KMS-11 (cell line): ENCODE results near the gene EXOC4.

Experiments
- H2AFZ ChIP-seq: fragments of 200-600 bp; sonication (generic); 2 replicates; pipeline ENCODE4 v1.6.1; 2016; ENCODE audit warnings: antibody characterized with exemption, mixed run types, low read depth
- H3K27ac ChIP-seq: fragments of 200-600 bp; sonication (generic); 2 replicates; pipeline ENCODE4 v1.6.1; 2016; ENCODE audit warnings: mild to moderate bottlenecking, mixed run types
- H3K27me3 ChIP-seq: fragments of 200-600 bp; sonication (generic); 2 replicates; pipeline ENCODE4 v1.6.1; 2017; ENCODE audit warnings: mild to moderate bottlenecking, low read depth, mixed run types, moderate library complexity; ENCODE audit not compliant: insufficient read depth
- H3K36me3 ChIP-seq: fragments of 200-600 bp; sonication (generic); 2 replicates; pipeline ENCODE4 v1.6.1; 2017; ENCODE audit warnings: mild to moderate bottlenecking, mixed run types; ENCODE audit not compliant: insufficient read depth
- H3K4me1 ChIP-seq: fragments of 200-600 bp; sonication (generic); 2 replicates; pipeline ENCODE4 v1.6.1; 2016; ENCODE audit warnings: mild to moderate bottlenecking, low read depth, mixed run types; ENCODE audit not compliant: poor library complexity, severe bottlenecking
- H3K4me2 ChIP-seq: fragments of 200-600 bp; sonication (generic); 2 replicates; pipeline ENCODE4 v1.7.0; 2016; ENCODE audit warnings: mild to moderate bottlenecking, mixed run types
- H3K4me3 ChIP-seq: fragments of 200-600 bp; sonication (generic); IDR thresholded peaks from 2 replicates; pipeline ENCODE4 v1.6.1; 2017; ENCODE audit warnings: low read depth, low read length, mixed read lengths; ENCODE audit not compliant: insufficient read depth
- H3K79me2 ChIP-seq: fragments of 200-600 bp; sonication (generic); 2 replicates; pipeline ENCODE4 v1.6.1; 2016; ENCODE audit warnings: low read depth, mixed run types; ENCODE audit not compliant: insufficient read depth
- H3K9ac ChIP-seq: fragments of 200-600 bp; sonication (generic); 2 replicates; pipeline ENCODE4 v1.6.1; 2016; ENCODE audit warnings: mild to moderate bottlenecking, mixed run types
- H4K20me1 ChIP-seq: fragments of 200-600 bp; sonication (generic); 2 replicates; pipeline ENCODE4 v1.6.1; 2016; ENCODE audit warnings: mild to moderate bottlenecking, mixed run types; ENCODE audit not compliant: insufficient read depth
- TF ChIP-seq, protein P1 (sequence below): fragments of 200-600 bp; sonication (generic); conservative IDR thresholded peaks from 2 replicates; pipeline ENCODE4 v1.6.1; 2017; ENCODE audit warnings: low read depth, mild to moderate bottlenecking, antibody characterized with exemption, low read length, moderate library complexity, mixed read lengths

EXOC4 gene

DNA sequence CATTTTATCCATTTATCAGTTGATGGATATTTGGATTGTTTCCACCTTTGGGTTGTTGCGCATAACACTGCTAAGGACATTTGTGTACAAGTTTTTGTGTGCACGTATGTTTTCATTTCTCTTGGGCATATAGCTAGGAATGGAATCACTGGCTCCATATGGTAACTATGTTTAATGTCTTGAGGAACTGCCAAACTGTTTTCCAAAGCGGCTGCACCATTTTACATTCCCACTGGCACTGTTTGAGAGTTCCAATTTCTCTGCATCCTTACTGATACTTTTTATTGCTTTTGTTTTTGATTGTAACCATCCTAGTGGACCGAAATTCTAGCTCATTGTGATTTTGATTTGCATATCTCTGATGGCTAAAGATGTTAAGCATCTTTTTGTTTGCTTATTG is 118.7 kb downstream of the EXOC4 start:
- no peaks in the 10 kb centered on the region for H4K20me1 ChIP-seq
- TF ChIP-seq, protein P1, sequence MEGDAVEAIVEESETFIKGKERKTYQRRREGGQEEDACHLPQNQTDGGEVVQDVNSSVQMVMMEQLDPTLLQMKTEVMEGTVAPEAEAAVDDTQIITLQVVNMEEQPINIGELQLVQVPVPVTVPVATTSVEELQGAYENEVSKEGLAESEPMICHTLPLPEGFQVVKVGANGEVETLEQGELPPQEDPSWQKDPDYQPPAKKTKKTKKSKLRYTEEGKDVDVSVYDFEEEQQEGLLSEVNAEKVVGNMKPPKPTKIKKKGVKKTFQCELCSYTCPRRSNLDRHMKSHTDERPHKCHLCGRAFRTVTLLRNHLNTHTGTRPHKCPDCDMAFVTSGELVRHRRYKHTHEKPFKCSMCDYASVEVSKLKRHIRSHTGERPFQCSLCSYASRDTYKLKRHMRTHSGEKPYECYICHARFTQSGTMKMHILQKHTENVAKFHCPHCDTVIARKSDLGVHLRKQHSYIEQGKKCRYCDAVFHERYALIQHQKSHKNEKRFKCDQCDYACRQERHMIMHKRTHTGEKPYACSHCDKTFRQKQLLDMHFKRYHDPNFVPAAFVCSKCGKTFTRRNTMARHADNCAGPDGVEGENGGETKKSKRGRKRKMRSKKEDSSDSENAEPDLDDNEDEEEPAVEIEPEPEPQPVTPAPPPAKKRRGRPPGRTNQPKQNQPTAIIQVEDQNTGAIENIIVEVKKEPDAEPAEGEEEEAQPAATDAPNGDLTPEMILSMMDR = no peak
- H2AFZ ChIP-seq = no peak overlapping the region
- no peak overlapping the region for H3K27ac ChIP-seq
- no peak overlapping the region for H3K4me3 ChIP-seq
- H3K4me2 ChIP-seq = no peak overlapping the region
- no peak overlapping the region for H3K9ac ChIP-seq
- no peaks in the 10 kb centered on the region for H3K4me1 ChIP-seq
- no peaks in the 10 kb centered on the region for H3K79me2 ChIP-seq
- H3K36me3 ChIP-seq = no peaks in the 10 kb centered on the region
- H3K27me3 ChIP-seq = no peaks in the 10 kb centered on the region

DNA sequence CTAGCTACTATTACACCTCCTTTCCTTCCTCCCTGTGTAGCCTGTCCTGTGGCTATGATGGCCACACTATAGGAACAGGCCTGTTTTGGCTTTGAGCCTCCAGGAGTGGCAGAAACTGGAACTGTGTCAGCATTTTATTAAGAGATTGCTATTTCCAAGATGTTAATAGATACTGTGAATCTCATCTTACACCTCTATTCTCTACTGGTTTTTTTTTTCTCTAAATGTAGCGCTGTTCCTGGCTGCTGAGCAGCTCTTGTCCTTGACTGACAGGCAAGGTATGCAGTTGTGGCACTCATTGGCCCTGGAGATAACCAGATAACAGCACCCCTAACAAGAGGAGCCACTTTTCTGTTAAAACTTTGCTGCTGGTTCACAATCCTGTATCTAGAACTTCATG is 119.5 kb downstream of the EXOC4 start:
- Histone ChIP-seq H3K4me2 (no peak overlapping the region), H4K20me1 (no peaks in the 10 kb centered on the region), H3K27me3 (no peaks in the 10 kb centered on the region), H3K9ac (no peak overlapping the region), H3K4me1 (no peaks in the 10 kb centered on the region), H3K36me3 (no peaks in the 10 kb centered on the region), H3K4me3 (no peak overlapping the region), H3K27ac (no peak overlapping the region), H3K79me2 (no peaks in the 10 kb centered on the region), H2AFZ (no peak overlapping the region)
- TF ChIP-seq, protein P1 = no peak

DNA sequence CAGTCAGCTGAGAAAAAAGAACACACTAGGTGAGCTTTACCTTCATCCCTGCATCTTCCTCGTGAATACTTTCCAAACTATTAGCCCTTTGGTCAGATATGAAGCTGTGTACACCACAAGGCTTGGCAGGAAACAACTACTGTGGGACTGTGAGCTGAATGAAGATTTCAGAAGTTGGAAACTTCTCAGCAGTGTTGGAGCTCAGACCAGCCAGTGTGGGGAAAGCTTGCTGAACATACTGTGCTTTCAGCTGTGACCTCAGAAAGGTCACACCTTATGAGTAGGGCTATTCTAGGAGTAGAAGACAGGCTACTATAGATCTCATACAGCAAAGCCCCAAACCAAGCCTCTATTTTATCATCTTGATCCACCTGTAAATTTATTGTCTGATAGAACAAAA is 123.6 kb downstream of the EXOC4 start:
- Histone ChIP-seq H3K79me2 (no peaks in the 10 kb centered on the region), H4K20me1 (no peaks in the 10 kb centered on the region), H3K4me3 (no peak overlapping the region), H3K27me3 (no peaks in the 10 kb centered on the region), H3K36me3 (no peaks in the 10 kb centered on the region), H3K27ac (no peak overlapping the region), H3K4me2 (no peak overlapping the region), H3K4me1 (no peaks in the 10 kb centered on the region), H2AFZ (no peak overlapping the region), H3K9ac (no peak overlapping the region)
- TF ChIP-seq, protein P1 = no peak

DNA sequence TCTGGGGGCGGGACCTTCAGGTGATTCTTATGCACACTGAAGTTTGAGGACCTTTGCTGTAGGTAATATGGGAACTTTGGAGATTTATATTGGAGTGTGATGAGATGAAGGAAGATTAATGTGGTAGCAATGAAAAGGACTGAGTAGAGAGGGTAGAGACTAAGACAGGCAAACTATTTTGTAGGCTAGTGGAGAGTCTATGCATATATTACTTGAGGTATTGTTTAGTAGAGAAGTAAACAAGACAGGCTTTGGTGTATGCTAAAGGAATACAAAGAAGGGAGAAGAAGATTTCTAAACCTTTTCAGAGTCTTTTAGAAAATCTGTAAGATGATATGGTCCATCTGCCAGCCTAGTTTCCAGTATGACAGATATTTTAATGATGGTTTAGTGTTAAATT is 129.1 kb downstream of the EXOC4 start:
- H2AFZ ChIP-seq = no peak overlapping the region
- no peaks in the 10 kb centered on the region for H3K27me3 ChIP-seq
- H3K4me3 ChIP-seq = no peak overlapping the region
- H4K20me1 ChIP-seq = no peaks in the 10 kb centered on the region
- no peak overlapping the region for H3K4me2 ChIP-seq
- H3K27ac ChIP-seq = no peak overlapping the region
- no peaks in the 10 kb centered on the region for H3K36me3 ChIP-seq
- TF ChIP-seq, protein P1 = no peak
- no peaks in the 10 kb centered on the region for H3K4me1 ChIP-seq
- no peaks in the 10 kb centered on the region for H3K79me2 ChIP-seq
- H3K9ac ChIP-seq = no peak overlapping the region
